GM12865 (cell line): Measurements from ENCODE around the gene SUCLA2.
"Not testable (repeated sequence)": the region's sequence is repeated elsewhere in the genome, so short reads cannot be mapped to it uniquely, and the experiment has no call there.

Experiments used
- DNase-seq: peaks from one replicate; pipeline ENCODE4 v3.0.0; 2010; ENCODE audit warnings: low read depth
- H3K4me3 ChIP-seq: 2 replicates; pipeline ENCODE4 v1.5.1; 2011; ENCODE audit warnings: mild to moderate bottlenecking, low read depth, low read length, control low read depth
- TF ChIP-seq, protein P1 (sequence below): IDR thresholded peaks from 2 replicates; pipeline ENCODE4 v1.5.1; 2011; ENCODE audit warnings: low read length, control low read depth, low read depth, inconsistent platforms; ENCODE audit not compliant: insufficient read depth; ENCODE audit errors: missing control alignments

Gene SUCLA2

GRCh38 chr13:48012668-48013067 is 11.6 kb upstream of the SUCLA2 start:
- H3K4me3 ChIP-seq = no peak overlapping the region
- DNase-seq = no peak
- TF ChIP-seq, protein P1, sequence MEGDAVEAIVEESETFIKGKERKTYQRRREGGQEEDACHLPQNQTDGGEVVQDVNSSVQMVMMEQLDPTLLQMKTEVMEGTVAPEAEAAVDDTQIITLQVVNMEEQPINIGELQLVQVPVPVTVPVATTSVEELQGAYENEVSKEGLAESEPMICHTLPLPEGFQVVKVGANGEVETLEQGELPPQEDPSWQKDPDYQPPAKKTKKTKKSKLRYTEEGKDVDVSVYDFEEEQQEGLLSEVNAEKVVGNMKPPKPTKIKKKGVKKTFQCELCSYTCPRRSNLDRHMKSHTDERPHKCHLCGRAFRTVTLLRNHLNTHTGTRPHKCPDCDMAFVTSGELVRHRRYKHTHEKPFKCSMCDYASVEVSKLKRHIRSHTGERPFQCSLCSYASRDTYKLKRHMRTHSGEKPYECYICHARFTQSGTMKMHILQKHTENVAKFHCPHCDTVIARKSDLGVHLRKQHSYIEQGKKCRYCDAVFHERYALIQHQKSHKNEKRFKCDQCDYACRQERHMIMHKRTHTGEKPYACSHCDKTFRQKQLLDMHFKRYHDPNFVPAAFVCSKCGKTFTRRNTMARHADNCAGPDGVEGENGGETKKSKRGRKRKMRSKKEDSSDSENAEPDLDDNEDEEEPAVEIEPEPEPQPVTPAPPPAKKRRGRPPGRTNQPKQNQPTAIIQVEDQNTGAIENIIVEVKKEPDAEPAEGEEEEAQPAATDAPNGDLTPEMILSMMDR = no peak

GRCh38 chr13:48010698-48011097 is 9.6 kb upstream of the SUCLA2 start:
- DNase-seq = no peak
- H3K4me3 ChIP-seq = no peak overlapping the region
- TF ChIP-seq, protein P1 = no peak

DNA sequence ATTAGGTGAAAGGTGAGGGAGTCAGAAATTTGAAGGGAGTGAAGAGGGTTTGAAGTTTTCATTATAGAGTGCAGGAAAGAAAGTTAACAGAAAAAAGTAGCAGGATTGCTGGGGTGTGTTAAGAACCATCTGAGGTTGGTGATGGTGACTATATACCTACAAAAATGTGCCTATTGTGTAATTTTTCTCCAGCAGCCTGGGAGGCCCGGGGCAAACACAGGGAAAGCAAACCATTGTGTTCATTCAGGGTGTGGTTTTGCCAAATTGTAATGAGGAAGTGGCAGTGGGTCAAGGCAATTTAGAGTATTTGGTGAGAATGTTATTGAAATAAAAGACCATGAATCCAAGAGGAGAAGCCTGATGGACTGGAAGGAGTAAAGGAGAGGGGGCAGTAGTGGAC is 8.2 kb upstream of the SUCLA2 start:
- H3K4me3 ChIP-seq = no peak overlapping the region
- TF ChIP-seq, protein P1 = no peak
- DNase-seq = no peak

DNA sequence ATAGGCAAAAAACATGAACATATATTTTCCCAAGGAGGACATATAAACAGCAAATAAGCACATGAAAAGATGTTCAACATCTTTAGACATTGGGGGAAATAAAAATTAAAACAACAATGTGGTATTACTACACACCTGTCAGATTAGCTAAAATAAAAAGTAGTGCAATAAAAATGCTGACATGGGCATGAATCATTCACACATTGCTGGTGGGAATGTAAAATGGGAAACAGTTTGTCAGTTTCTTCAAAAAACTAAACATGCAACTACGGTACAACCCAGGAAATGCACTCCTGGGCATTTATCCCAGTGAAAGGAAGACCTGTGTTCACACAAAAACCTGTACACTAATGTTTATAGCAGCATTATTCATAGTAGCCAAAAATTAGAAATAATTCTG is 5.3 kb upstream of the SUCLA2 start:
- TF ChIP-seq, protein P1 = no peak
- no peak for DNase-seq
- no peak overlapping the region for H3K4me3 ChIP-seq

GRCh38 chr13:48004201-48004600 is 3.1 kb upstream of the SUCLA2 start:
- TF ChIP-seq, protein P1 = no peak
- no peak for DNase-seq

DNA sequence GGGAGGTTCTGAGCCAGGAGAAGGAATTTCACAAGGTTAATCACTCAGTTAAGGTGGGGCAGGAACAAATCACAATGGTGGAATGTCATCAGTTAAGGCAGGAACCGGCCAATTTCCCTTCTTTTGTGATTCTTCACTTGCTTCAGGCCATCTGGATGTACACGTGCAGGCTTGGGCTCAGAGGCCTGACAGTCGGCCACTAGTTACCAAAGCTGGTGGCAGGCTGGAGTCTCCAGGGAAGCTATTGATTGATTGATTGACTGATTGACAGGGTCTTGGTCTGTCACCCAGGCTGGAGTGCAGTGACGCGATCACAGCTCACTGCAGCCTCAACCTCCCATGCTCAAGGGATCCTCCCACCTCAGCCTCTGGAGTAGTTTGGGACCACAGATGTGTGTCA is 926 bp upstream of the SUCLA2 start:
- not testable (repeated sequence) for DNase-seq, H3K4me3 ChIP-seq

More at GRCh38 chr13:48004201-48004600, 3.1 kb upstream of the SUCLA2 start:
- no peak overlapping the region for H3K4me3 ChIP-seq

GRCh38 chr13:48000559-48001113 is 437 bp downstream of the SUCLA2 start:
- H3K4me3 ChIP-seq = peak overlapping the region; percentile 95
- no peak for DNase-seq
- TF ChIP-seq, protein P1 = no peak
